HG02571 (cell line): ENCODE results near the gene HOXA9.

ENCODE experiments used
- ATAC-seq: cut with Tn5 transposase; IDR thresholded peaks from one replicate; pipeline ENCODE4 v1.9.1; 2021; ENCODE audit warnings: mild to moderate bottlenecking, moderate library complexity; ENCODE audit not compliant: unreplicated experiment

The HOXA9 gene

GRCh38 chr7:27129729-27130539, 35.4 kb downstream of the HOXA9 start:
- ATAC-seq = no peak

- no peak for ATAC-seq
Observed at GRCh38 chr7:27128776-27129728, 36.3 kb downstream of the HOXA9 start.

- ATAC-seq = no peak
Observed at GRCh38 chr7:27128034-27128433, 37.3 kb downstream of the HOXA9 start.

DNA sequence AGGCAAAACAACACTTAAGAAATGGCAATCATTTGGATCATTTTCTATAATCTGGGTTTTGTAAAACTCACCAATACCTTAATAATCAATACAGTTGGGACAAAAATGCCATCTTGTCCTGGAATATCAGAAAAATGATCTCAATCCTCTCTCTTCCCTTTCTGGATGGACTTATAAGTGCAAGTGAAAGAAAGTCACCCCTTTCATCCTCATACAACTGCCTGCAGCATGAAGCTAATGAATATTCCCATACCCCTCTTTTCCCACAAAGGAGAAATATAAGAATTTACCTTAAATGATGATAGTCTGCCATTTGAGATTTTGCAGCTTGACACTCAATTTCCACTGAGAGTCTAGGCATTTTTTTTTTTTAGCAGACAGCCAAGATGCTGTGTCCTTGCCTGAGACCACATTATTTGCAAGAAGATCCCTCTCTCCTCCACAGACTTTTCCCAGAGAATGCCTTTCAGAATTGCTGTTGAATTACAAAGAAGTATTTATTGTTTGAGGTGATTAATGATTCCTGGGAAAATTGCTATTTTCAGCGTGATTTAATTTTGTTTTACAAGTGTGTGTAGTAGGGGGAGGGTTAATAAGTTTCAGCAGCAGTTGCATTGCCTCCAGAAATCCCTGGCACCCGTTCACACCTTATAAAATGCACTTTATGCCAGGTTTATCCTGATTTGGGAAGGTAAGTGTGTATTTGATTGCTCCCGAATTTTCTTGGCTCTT, 38.6 kb downstream of the HOXA9 start:
- ATAC-seq = no peak

GRCh38 chr7:27125986-27126394, 39.3 kb downstream of the HOXA9 start:
- ATAC-seq = no peak

DNA sequence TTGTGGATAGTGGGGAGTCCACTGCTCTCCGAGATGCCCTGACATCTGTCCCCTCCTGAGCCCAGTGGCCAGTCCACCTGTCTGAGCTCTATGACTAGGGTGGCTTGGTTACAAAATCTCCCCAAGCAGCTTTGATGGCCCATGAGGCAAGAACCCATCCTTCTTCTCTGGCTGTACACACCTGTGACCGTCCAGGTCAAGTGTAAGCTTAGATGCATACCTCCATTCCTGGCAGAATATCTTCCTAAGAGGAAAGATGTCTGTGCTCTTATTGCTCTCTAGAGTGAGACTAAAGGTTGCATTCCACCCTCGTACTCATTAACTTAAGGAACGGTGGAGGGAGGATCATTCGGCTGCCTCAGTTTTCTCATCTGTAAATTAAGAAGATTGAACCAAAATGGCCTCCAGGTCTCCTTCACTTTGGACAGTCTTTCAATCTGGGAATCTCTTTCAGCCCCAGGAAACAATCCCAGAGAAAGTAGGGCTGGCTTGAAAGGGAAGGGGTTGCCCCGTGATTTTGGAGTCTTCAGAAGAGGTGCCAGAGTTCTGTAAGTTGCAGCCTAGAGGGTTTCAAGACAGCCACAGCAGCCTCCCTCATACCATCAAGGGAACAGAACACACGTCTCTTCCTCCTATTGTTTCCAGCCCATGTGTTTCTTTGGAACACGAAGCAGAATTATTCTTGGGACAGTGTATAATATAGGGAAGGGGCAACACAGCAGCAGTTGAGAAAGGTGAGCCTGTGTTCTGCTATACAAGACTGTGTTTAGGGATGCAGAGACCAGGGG, 40.2 kb downstream of the HOXA9 start:
- no peak for ATAC-seq

DNA sequence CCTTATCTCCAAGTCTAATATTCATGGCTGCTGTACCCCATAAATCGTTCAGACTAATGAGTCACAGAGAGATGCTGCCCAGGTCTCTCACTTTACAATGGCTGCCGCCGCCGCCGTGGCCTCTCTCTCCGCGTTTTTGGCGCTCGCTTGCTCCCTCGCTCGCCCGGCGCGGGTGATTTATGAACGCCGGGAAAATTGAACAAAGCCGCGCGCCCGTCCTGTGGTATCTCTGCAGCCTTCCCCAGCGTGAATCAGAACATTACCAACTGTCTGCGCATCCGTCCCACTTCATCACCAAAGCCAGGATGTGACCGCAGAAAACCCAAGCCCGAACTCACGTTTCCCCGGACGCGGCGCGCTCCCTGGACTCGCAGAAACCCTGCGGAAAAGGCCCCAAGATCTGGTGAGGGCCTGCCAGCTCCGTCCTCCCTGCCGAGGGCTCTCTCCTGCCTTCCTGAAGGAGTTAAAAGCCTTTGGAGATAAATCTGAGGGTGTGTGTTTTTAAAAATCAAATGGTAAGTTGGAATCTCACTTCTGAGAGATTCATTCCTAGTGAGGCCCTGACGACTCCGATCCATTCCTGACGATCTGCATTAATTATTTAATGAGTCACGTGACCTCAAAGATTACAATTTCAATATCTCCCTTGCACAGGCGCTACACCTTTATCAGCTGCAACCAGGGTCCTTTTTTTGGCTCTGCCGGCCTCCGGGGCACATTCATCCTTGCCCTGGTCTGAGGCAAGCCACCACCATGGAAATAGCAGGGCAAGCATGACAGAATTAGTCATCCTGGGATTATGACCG, 41.0 kb downstream of the HOXA9 start:
- no peak for ATAC-seq

GRCh38 chr7:27123477-27124053, 41.8 kb downstream of the HOXA9 start:
- no peak for ATAC-seq

GRCh38 chr7:27123007-27123476, 42.3 kb downstream of the HOXA9 start:
- no peak for ATAC-seq

DNA sequence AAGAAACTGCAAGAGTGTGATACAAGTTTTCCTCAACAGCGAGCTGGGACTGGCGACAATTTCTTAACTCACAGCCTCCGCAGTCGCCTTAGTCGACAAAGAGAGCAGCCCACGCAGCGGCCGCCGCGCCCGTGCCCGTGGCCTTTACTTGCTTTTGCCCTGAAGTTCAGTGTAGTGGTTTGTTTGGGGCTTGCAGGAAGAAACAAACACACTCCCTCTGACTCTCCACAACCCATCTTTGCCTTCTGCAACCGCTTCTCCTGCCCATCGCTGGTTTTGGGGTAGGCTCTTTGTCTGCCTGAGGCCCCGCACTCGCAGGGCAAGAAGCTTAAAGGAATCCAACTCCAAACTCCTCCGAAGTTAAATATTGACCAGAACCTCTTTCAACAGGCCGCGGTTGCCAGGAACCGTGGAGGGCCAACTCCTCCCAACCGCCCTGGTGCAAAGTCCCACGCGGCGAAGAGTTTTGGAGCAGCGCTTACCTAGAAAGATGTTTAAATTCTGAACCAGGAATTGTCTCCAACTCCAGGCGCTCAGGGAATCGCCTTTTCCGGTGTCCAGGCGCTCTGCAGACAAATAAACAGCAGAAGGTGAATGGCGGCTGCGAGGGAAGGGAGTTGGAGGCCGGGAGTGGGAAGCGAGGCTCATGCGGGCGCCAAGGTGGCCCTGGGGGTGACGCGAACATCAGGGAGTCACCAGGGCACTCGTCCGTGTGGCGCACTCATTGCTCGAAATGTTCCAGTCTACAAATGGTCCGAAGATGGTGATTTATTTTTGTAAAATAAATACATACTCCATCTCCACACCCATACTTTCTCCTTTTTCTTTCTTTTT, 43.0 kb downstream of the HOXA9 start:
- no peak for ATAC-seq

DNA sequence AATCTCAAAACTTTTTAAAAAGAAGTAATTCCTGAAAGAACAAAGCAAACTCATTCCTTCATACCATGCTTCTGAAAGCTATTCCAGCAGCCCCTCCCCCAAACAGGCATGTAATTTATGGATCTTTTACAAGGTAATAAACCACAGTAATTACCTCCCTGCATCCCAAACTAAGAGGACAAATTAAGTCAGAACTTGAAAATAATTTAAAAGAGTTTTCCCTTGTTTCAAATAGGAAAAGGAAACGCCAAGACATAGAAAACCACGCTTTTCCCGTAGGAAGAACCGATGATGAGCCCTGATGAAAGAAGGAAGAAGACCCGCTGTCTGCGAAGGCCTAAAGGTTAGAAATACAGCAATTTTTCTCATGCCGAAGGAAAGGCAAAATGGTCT, 43.7 kb downstream of the HOXA9 start:
- ATAC-seq = no peak

DNA sequence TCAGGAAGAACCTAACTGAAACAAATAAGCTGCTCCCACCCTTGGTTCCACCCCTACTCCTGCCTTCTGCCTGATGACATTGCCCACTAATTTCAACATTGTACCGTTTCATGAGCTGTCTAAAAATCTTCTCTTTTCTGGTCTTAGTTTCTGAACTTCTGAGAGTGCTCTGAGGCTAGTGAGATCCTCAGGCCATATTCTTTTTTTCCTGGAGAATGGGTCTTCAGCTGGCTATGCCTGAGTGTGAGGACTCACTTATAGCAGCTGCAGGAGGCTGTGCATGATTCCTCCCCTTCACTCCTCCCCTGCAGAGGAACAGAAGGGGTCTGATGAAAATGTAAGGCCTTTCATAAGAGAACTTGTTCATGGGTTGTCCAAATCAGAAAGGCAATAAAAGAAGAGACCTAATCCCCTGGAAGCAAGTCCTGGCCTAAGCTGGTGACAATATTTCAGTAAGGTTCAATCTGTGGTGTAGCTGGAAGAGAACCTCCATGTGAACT, 45.9 kb downstream of the HOXA9 start:
- no peak for ATAC-seq

DNA sequence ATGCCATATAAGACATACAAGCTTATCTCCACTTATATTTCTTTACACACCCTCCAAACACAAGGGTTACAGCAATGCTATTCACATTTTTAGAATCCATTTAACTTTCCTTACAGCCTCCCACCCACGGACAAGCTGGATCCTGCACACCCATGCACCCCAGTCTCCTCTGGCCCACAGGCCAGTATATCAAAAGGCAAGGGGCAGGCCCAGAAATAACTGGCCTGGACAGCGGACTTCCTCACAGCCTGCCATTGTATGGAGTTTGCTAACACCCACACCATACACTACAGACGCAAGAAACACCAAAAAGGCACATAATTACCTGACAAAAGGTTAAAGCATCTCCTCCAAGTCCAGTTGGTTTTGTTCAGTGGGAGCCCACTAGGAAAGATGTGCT, 46.8 kb downstream of the HOXA9 start:
- no peak for ATAC-seq

DNA sequence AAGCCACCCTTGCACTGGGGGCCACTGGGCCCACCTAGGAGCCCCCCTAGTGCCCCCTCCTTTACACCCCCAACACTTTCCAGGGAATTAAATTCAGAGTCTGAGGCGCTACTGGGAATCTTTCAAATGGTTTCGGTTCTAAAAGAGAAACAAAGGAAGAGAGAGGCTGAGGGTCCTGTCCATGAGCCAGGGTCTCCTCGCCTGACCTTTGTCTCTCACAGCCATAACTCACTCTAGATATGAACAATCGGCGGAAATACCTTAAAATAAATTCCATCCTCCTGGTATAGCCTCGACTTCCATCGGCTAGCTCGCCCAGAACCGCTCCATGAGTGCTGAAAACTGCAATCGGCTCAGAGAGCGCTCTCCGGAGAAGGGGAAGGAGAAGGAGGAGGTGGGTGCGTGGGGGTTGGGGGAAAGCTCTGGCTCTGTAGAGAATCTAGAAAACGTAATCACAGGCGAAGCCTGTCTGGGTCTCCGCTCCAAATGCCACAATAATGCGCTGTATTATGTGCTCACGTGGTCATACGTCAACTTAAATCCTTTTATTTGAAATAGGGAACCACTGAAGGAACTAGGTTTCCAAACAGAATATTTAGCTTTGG, 47.3 kb downstream of the HOXA9 start:
- no peak for ATAC-seq

DNA sequence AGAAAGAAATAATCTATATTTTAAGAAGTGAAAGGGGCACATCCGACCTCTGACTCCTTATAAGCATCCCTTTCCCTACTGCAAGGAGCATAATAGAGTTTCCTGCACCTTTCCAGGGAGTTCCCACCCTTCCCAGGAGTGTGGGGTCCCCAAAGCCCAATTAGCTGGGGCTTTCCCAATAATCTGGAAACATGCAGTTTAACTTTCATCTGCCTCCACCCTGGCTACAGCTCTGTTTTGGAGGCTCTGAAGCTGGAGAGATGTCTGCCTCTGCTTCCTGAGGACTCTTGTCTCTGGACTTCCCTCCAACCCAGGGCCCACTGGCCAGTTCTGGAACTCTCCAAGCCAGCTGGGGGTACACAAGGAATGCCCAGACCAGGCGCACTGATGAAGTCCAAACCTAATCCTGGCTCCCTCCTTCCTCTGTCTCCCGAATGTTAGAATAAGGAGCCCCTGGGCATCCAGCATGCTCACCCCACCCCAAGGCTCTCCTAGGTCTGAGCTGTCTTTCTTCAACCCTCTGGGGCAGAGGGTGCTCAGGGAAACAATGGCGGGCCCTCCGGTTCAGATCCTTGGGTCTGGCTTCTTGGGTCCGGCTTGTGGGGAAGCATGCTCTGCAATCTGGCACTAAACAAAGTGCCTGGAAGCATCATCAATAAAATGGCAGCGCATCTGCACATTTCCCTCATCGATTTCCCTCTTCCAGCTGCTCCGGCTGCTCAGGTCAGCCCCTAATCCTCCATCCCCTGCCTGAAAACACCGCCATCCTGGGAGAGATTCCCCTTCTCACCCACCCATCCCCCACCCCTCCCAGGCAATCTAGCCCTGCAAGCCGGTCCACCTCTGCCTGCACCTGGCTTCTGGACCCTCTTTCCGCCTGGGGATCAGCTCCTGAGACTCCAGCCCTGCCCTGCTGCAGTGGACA, 48.1 kb downstream of the HOXA9 start:
- no peak for ATAC-seq
